ENCODE results near the gene PARD3B. TPM values are rescaled to one million over a fixed set of nuclear protein-coding genes. Genes with fewer than 3 reads are reported as not detected.

The PARD3B gene
- total and polyA plus RNA-seq, 3 donors from 2014 or later, result 14.6 to 36.8 (median 29.6) TPM

DNA sequence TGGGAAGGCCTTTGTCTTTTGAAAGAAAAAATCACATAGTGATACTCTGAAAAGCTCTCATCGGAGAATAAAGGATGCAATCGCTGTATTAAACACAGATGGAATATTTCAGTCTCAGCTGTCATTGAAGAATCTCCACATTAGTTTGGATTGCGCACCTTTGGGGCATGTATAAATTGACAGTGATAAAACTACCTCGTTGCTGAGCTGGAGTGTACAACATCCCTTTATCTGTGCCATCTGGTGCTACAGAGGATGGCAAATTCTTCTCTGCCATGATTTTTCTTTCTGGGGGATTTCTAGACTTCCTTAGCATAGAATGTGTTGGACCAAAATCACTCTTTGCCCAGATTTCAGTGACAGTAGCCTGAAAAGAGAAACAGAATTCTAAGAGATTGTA is 185.3 kb downstream of the PARD3B start:
- 66 to 81% methylated on average over 4 of the region's 4 CpGs for WGBS, 2 donors
- TF ChIP-seq, protein P1, sequence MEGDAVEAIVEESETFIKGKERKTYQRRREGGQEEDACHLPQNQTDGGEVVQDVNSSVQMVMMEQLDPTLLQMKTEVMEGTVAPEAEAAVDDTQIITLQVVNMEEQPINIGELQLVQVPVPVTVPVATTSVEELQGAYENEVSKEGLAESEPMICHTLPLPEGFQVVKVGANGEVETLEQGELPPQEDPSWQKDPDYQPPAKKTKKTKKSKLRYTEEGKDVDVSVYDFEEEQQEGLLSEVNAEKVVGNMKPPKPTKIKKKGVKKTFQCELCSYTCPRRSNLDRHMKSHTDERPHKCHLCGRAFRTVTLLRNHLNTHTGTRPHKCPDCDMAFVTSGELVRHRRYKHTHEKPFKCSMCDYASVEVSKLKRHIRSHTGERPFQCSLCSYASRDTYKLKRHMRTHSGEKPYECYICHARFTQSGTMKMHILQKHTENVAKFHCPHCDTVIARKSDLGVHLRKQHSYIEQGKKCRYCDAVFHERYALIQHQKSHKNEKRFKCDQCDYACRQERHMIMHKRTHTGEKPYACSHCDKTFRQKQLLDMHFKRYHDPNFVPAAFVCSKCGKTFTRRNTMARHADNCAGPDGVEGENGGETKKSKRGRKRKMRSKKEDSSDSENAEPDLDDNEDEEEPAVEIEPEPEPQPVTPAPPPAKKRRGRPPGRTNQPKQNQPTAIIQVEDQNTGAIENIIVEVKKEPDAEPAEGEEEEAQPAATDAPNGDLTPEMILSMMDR (IDR thresholded peaks at IDR 0.05), result no peak
- no peak for TF ChIP-seq POLR2A (IDR thresholded peaks at IDR 0.05)
- Histone ChIP-seq H3K27ac (no peak overlapping the region), H3K27me3 (no peaks in the 10 kb centered on the region), H3K4me3 (no peak overlapping the region), H3K9me3 (no peaks in the 10 kb centered on the region), H3K4me1 (peaks cover 18% of the 10 kb centered on the region), H3K36me3 (ENCODE audit: low read depth, missing control alignments) (no peaks in the 10 kb centered on the region)
- intact Hi-C loops (cut with DNase I; ENCODE audit: low total_unique reads), result no loop called here
- no peak for DNase-seq

DNA sequence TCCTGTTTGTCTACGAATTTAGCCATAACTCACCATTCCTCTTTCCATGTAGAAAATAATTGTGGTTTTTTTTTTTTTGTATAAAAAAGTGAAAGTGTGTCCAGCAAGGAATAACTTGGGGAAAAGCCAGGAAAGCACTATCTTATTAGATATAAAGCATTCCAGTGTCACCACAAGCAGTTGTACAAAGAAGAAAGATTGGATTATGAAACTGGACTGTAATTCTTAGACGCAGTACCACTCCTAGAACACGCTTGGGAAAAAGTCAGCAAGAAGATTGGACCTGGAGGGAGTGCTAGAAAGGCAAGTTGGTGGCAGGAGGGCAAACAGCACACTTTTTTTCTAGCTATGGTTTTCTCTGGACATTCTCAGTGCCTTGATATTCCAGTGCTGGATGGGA is 186.7 kb downstream of the PARD3B start:
- DNase-seq, result no peak
- Histone ChIP-seq H3K27ac (no peak overlapping the region), H3K4me1 (peaks cover 18% of the 10 kb centered on the region), H3K4me3 (no peak overlapping the region), H3K27me3 (no peaks in the 10 kb centered on the region), H3K36me3 (ENCODE audit: low read depth, missing control alignments) (no peaks in the 10 kb centered on the region), H3K9me3 (no peaks in the 10 kb centered on the region)
- TF ChIP-seq, protein P1 (IDR thresholded peaks at IDR 0.05), result no peak
- no peak for TF ChIP-seq POLR2A (IDR thresholded peaks at IDR 0.05)
- 32 to 43% methylated on average over 3 of the region's 3 CpGs for WGBS, 2 donors
- intact Hi-C loops (cut with DNase I; ENCODE audit: low total_unique reads), result no loop called here

DNA sequence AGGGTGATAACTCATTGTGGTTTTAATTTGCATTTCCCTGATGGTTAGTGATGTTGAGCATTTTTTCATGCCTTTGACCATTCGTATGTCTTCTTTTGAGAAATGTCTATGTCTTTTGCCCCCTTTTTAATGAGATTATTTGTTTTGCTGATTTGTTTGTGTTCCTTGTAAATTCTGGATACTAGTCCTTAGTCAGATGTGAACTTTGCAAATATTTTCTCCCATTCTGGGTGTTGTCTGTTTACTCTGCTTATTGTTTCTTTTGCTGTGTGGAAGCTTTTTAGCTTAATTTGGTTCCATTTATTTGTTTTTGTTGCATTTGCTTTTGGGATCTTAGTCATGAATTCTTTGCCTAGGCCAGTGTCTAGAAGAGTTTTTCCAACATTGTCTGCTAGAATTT is 192.0 kb downstream of the PARD3B start:
- H3K27ac ChIP-seq, result no peak overlapping the region
- DNase-seq, result no peak
- WGBS, 2 donors, result 92 to 100% methylated on average over 1 of the region's 1 CpG

DNA sequence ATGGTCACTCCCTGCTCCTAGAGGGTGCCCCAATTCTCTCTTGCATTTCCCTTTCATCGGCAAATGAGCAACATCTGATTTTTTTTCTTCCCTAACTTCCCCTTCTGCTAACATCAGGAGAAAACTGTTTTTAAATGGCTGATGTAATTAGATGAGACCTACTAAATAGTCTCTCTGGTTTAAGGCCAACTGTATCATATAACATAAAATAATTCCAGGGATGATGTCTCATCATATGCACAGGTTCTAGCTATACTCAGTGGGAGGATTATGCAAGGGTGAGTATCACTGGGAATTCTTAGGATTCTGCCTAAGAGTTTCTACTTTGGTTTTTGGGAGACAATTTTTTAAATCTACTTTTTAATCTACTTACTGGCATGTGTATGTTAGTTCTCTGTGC is 193.4 kb downstream of the PARD3B start:
- H3K4me3 ChIP-seq, result no peak overlapping the region
- H3K36me3 ChIP-seq (ENCODE audit: low read depth, missing control alignments), result no peaks in the 10 kb centered on the region
- H3K27ac ChIP-seq, result no peak overlapping the region
- H3K4me1 ChIP-seq, result no peaks in the 10 kb centered on the region
- no peaks in the 10 kb centered on the region for H3K27me3 ChIP-seq
- WGBS, 2 donors, result 80 to 100% methylated on average over 1 of the region's 1 CpG
- TF ChIP-seq, protein P1 (IDR thresholded peaks at IDR 0.05), result no peak
- no peaks in the 10 kb centered on the region for H3K9me3 ChIP-seq
- intact Hi-C loops (cut with DNase I; ENCODE audit: low total_unique reads), result no loop called here
- DNase-seq, result no peak

More for the DNA sequence above, 192.0 kb downstream of the PARD3B start:
- TF ChIP-seq, protein P1 (IDR thresholded peaks at IDR 0.05), result no peak
- TF ChIP-seq POLR2A (IDR thresholded peaks at IDR 0.05), result no peak
- intact Hi-C loops (cut with DNase I; ENCODE audit: low total_unique reads), result no loop called here
- H3K9me3 ChIP-seq, result no peaks in the 10 kb centered on the region
- no peaks in the 10 kb centered on the region for H3K4me1 ChIP-seq
- no peaks in the 10 kb centered on the region for H3K27me3 ChIP-seq
- no peak overlapping the region for H3K4me3 ChIP-seq
- H3K36me3 ChIP-seq (ENCODE audit: low read depth, missing control alignments), result no peaks in the 10 kb centered on the region

DNA sequence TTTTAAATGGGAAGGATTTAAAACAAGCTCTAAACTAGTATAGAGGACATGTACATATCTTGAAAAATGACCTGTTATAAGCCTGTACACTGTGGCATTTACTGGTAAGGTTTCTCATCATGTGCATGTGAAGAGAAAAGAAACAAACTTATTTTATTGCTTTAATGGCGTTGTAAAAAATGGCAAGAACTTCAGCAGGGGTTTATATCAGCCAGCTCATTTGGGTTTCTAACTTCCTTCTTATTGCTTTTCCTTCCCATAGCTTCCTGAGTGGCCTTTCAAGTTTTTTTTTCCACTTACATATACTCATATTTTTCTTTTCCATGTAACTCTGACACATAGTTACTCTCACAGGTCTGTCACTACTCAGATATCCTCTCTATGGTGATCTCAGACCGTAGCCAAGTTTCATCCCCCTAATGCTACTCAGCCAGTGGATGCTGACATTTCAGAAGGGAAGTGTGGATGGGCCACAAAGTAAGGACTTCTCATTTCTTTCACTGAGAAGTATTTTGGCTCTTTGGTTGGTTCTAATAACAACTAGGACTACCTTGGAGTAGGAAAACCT is 198.2 kb downstream of the PARD3B start:
- Histone ChIP-seq H3K4me1 (no peaks in the 10 kb centered on the region), H3K9me3 (no peaks in the 10 kb centered on the region), H3K4me3 (no peak overlapping the region), H3K27me3 (no peaks in the 10 kb centered on the region), H3K27ac (no peak overlapping the region), H3K36me3 (ENCODE audit: low read depth, missing control alignments) (no peaks in the 10 kb centered on the region)
- TF ChIP-seq POLR2A (IDR thresholded peaks at IDR 0.05), result no peak
- TF ChIP-seq, protein P1 (IDR thresholded peaks at IDR 0.05), result no peak
- intact Hi-C loops (cut with DNase I; ENCODE audit: low total_unique reads), result no loop called here
- 51 to 71% methylated on average over 2 of the region's 2 CpGs for WGBS, 2 donors
- no peak for DNase-seq
